ENCODE measurements around the gene ADGRA1. TPM values are rescaled to one million over a fixed set of nuclear protein-coding genes. Genes with fewer than 3 reads are reported as not detected.

The ADGRA1 gene
- total RNA-seq, 4 donors from 2014 or later: 0.07 to 1.0 TPM; not detected in 2

GRCh38 chr10:133081636-133082035 lies 6.1 kb upstream of the ADGRA1 start:
- H3K27me3 ChIP-seq: peaks cover 0 to 5% of the 10 kb centered on the region in 2 donors
- intact Hi-C loops (cut with DNase I; ENCODE audit: low total_unique reads): no loop called here
- H3K4me1 ChIP-seq: no peaks in the 10 kb centered on the region
- TF ChIP-seq CTCF (IDR thresholded peaks at IDR 0.05): no peak
- TF ChIP-seq POLR2A (IDR thresholded peaks at IDR 0.05): no peak
- no peaks in the 10 kb centered on the region for H3K36me3 ChIP-seq
- H3K27ac ChIP-seq: no peak overlapping the region
- no peak overlapping the region for H3K4me3 ChIP-seq
- H3K9me3 ChIP-seq: no peaks in the 10 kb centered on the region
- no peak for DNase-seq

- no peak for DNase-seq
- intact Hi-C loops (cut with DNase I; ENCODE audit: low total_unique reads): no loop called here
- Histone ChIP-seq H3K4me3 (no peak overlapping the region), H3K36me3 (no peaks in the 10 kb centered on the region), H3K27ac (no peak overlapping the region), H3K9me3 (no peaks in the 10 kb centered on the region), H3K27me3 (peaks cover 0 to 5% of the 10 kb centered on the region in 2 donors), H3K4me1 (peaks cover 0 to 4% of the 10 kb centered on the region in 2 donors)
- no peak for TF ChIP-seq CTCF (IDR thresholded peaks at IDR 0.05)
- TF ChIP-seq POLR2A (IDR thresholded peaks at IDR 0.05): no peak
Measured at GRCh38 chr10:133082685-133083421, 4.9 kb upstream of the ADGRA1 start.

GRCh38 chr10:133083422-133084100 lies 4.2 kb upstream of the ADGRA1 start:
- no peaks in the 10 kb centered on the region for H3K36me3 ChIP-seq
- H3K4me1 ChIP-seq: peaks cover 0 to 9% of the 10 kb centered on the region in 2 donors
- H3K27ac ChIP-seq: no peak overlapping the region
- TF ChIP-seq CTCF (IDR thresholded peaks at IDR 0.05): no peak
- no peak for TF ChIP-seq POLR2A (IDR thresholded peaks at IDR 0.05)
- no peak overlapping the region for H3K4me3 ChIP-seq
- no peak for DNase-seq
- intact Hi-C loops (cut with DNase I; ENCODE audit: low total_unique reads): no loop called here
- peaks cover 0 to 5% of the 10 kb centered on the region in 2 donors for H3K27me3 ChIP-seq
- no peaks in the 10 kb centered on the region for H3K9me3 ChIP-seq

- no peak overlapping the region for H3K27ac ChIP-seq
- TF ChIP-seq CTCF (IDR thresholded peaks at IDR 0.05) (no peak), POLR2A (IDR thresholded peaks at IDR 0.05) (no peak)
- intact Hi-C loops (cut with DNase I; ENCODE audit: low total_unique reads): no loop called here
- peaks cover 0 to 5% of the 10 kb centered on the region in 2 donors for H3K27me3 ChIP-seq
- H3K9me3 ChIP-seq: no peaks in the 10 kb centered on the region
- no peak for DNase-seq
- H3K4me1 ChIP-seq: peaks cover 0 to 9% of the 10 kb centered on the region in 2 donors
- no peaks in the 10 kb centered on the region for H3K36me3 ChIP-seq
- H3K4me3 ChIP-seq: no peak overlapping the region
Measured at GRCh38 chr10:133084491-133084890, 3.2 kb upstream of the ADGRA1 start.
